Osteocyte (in vitro differentiated cells): ENCODE measurements around the gene ZNF892. TPM values are rescaled to one million over a fixed set of nuclear protein-coding genes. Genes with fewer than 3 reads are reported as not detected.

ENCODE experiments used
- DNase-seq: peaks from one replicate; pipeline ENCODE4 v3.0.0; 2021; ENCODE audit warnings: mixed read lengths; ENCODE audit not compliant: unreplicated experiment; ENCODE audit errors: extremely low spot score
- H3K27ac Mint-ChIP-seq: one replicate; pipeline ENCODE4 v1.8.0; 2021; ENCODE audit warnings: mild to moderate bottlenecking, mixed read lengths; ENCODE audit not compliant: unreplicated experiment
- H3K27me3 Mint-ChIP-seq: one replicate; pipeline ENCODE4 v1.8.0; 2021; ENCODE audit warnings: mixed read lengths; ENCODE audit not compliant: unreplicated experiment
- H3K36me3 Mint-ChIP-seq: one replicate; pipeline ENCODE4 v1.8.0; 2021; ENCODE audit warnings: mixed read lengths; ENCODE audit not compliant: unreplicated experiment
- H3K4me1 Mint-ChIP-seq: one replicate; pipeline ENCODE4 v1.8.0; 2021; ENCODE audit warnings: mixed read lengths; ENCODE audit not compliant: unreplicated experiment
- H3K4me3 Mint-ChIP-seq: one replicate; pipeline ENCODE4 v1.8.0; 2021; ENCODE audit warnings: mild to moderate bottlenecking, moderate library complexity, mixed read lengths; ENCODE audit not compliant: unreplicated experiment
- H3K9me3 Mint-ChIP-seq: one replicate; pipeline ENCODE4 v1.8.0; 2021; ENCODE audit warnings: mixed read lengths; ENCODE audit not compliant: unreplicated experiment
- total RNA-seq: library from RNA; stranded (reverse); gene quantifications from 2 replicates; pipeline ENCODE4 v1.2.1, GENCODE V29; 2021
- TF ChIP-seq, protein P1 (sequence below): fragments of 200-600 bp; sonication (generic); IDR thresholded peaks from 2 replicates; pipeline ENCODE4 v1.5.0; 2021; ENCODE audit warnings: antibody characterized with exemption, mild to moderate bottlenecking, moderate library complexity

ZNF892 gene
- total RNA-seq, 1 donor from 2014 or later = 7.0 TPM

GRCh38 chr2:95165030-95165370 is 42.3 kb upstream of the ZNF892 start:
- no peak for DNase-seq
- Mint-ChIP-seq H3K27me3 (no peaks in the 10 kb centered on the region), H3K27ac (peak overlapping the region; percentile 99), H3K4me3 (peak overlapping the region; percentile 98), H3K9me3 (no peaks in the 10 kb centered on the region), H3K36me3 (no peaks in the 10 kb centered on the region), H3K4me1 (peaks cover 28% of the 10 kb centered on the region)
- TF ChIP-seq, protein P1, sequence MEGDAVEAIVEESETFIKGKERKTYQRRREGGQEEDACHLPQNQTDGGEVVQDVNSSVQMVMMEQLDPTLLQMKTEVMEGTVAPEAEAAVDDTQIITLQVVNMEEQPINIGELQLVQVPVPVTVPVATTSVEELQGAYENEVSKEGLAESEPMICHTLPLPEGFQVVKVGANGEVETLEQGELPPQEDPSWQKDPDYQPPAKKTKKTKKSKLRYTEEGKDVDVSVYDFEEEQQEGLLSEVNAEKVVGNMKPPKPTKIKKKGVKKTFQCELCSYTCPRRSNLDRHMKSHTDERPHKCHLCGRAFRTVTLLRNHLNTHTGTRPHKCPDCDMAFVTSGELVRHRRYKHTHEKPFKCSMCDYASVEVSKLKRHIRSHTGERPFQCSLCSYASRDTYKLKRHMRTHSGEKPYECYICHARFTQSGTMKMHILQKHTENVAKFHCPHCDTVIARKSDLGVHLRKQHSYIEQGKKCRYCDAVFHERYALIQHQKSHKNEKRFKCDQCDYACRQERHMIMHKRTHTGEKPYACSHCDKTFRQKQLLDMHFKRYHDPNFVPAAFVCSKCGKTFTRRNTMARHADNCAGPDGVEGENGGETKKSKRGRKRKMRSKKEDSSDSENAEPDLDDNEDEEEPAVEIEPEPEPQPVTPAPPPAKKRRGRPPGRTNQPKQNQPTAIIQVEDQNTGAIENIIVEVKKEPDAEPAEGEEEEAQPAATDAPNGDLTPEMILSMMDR = no peak

GRCh38 chr2:95165371-95166064 is 41.8 kb upstream of the ZNF892 start, which contains the start of gene ZNF2:
TSS of gene ZNF2 (plus strand) at chr2:95165809. CDS start at chr2:95176227, 10,418 bp downstream.
- H3K9me3 Mint-ChIP-seq = no peaks in the 10 kb centered on the region
- peaks cover 25% of the 10 kb centered on the region for H3K4me1 Mint-ChIP-seq
- H3K36me3 Mint-ChIP-seq = no peaks in the 10 kb centered on the region
- peak within 1 kb of the TSS; percentile 99 for H3K27ac Mint-ChIP-seq
- H3K4me3 Mint-ChIP-seq = peak within 1 kb of the TSS; percentile 98
- DNase-seq = peak; percentile 98
- TF ChIP-seq, protein P1 = no peak
- H3K27me3 Mint-ChIP-seq = no peaks in the 10 kb centered on the region

DNA sequence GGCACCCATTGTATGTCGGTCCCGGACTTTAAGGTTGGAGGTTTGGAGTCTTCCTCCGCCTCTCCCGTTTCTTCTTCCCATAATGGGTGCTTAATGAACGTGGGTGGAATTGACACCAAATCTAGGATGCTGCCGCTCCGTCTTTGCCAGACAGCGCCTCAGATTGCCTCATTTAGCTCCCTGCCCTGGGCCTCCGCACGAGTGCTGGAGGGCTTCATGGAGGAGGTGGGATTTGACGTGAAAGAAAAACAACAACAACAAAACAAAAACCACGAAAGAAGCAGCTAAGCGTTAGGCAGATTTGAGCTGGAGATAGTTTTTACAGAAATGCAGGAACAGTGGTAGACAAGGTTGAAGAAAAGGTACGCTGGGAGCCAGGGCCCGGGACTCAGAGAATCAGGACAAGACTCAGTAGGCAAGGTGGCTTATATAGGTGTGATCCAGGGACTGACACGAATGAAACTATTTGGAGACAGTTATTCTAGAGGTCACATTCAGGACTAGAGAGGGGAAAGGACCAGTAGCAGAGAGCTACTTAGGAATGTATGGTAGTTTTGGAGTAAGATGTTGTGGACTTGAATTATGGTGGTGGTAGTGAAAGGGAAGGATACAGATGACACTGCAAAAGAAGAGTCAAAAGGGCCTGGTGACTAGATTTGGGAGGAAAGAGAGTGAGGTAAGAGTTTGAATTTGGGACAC is 41.1 kb upstream of the ZNF892 start:
- no peak for DNase-seq
- Mint-ChIP-seq H3K27me3 (no peaks in the 10 kb centered on the region), H3K9me3 (no peaks in the 10 kb centered on the region), H3K4me3 (peak overlapping the region; percentile 98), H3K4me1 (peaks cover 25% of the 10 kb centered on the region), H3K36me3 (no peaks in the 10 kb centered on the region), H3K27ac (peak overlapping the region; percentile 99)
- TF ChIP-seq, protein P1 = no peak

- DNase-seq = no peak
- Mint-ChIP-seq H3K4me1 (no peaks in the 10 kb centered on the region), H3K36me3 (peaks cover 7% of the 10 kb centered on the region), H3K27me3 (no peaks in the 10 kb centered on the region), H3K9me3 (no peaks in the 10 kb centered on the region), H3K27ac (no peak overlapping the region), H3K4me3 (no peak overlapping the region)
- TF ChIP-seq, protein P1 = no peak
Observed at GRCh38 chr2:95171902-95172301, 35.4 kb upstream of the ZNF892 start.

GRCh38 chr2:95174031-95174542 is 33.2 kb upstream of the ZNF892 start:
- TF ChIP-seq, protein P1 = no peak
- Mint-ChIP-seq H3K9me3 (peaks cover 3% of the 10 kb centered on the region), H3K4me3 (no peak overlapping the region), H3K27ac (no peak overlapping the region), H3K4me1 (no peaks in the 10 kb centered on the region), H3K27me3 (no peaks in the 10 kb centered on the region), H3K36me3 (peaks cover 25% of the 10 kb centered on the region)
- no peak for DNase-seq
